Activated effector memory CD4-positive, alpha-beta T cell treated with anti-CD3 and anti-CD28 coated beads, Interleukin-2, amount 50 U/mL, for 16 hours (primary cell): ENCODE results near the gene SUSD4.
"Not testable (repeated sequence)": the region's sequence is repeated elsewhere in the genome, so short reads cannot be mapped to it uniquely, and the experiment has no call there.

Source experiments
- DNase-seq: peaks from one replicate; pipeline ENCODE4 v3.0.0-alpha.2; 2020

SUSD4 gene

DNA sequence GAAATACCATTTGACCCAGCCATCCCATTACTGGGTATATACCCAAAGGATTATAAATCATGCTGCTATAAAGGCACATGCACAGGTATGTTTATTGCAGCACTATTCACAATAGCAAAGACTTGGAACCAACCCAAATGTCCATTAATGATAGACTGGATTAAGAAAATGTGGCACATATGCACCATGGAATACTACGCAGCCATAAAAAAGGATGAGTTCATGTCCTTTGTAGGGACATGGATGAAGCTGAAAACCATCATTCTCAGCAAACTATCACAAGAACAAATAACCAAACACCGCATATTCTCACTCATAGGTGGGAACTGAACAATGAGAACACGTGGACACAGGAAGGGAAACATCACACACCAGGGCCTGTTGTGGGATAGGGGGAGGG is 80.3 kb downstream of the SUSD4 start:
- not testable (repeated sequence) for DNase-seq

DNA sequence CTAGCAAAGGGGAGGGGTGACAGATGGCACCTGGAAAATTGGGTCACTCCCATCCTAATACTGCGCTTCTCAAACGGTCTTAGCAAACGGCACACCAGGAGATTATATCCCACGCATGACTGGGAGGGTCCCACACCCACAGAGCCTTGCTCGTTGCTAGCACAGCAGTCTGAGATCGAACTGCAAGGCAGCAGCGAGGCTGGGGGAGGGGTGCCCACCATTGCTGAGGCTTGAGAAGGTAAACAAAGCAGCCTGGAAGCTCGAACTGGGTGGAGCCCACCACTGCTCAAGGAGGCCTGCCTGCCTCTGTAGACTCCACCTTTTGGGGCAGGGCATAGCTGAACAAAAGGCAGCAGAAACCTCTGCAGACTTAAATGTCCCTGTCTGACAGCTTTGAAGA is 85.7 kb downstream of the SUSD4 start:
- not testable (repeated sequence) for DNase-seq

DNA sequence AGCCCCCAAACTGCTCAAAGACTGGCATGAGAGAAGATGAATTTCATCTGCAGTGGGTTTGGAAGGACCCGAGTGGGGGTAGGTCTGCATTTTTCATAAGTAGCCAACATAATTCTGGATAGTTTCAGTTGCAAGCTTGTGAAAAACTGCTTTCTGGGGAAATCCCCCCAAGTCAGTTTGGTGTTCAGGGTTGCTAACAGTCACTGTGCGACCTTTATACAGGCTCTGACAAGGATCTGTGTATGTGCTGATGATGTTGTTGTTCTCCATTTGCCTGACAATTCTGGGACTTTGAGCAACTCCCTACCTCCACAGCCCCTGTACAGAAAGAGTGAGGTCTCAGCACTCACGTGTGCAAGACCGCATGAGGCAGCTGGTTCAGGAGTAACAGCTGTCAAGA is 87.9 kb downstream of the SUSD4 start:
- no peak for DNase-seq

DNA sequence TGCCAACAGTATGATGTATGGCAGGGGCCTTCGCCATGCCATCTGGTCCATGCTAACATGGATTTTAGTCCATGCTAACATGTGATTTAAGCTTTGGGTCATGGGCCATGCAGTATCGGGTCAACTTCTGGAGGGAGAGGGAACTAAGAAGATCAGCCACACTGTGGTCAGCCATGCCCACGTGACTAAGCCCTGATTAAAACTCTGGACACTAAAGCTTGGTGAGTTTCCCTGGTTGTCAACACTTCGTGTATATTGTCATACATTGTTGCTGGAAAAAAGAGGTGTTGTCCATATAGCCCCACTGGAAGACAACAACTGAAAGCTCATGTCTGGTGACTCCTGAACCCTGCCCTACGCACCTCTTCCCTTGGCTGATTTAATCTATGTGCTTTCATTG is 90.5 kb downstream of the SUSD4 start:
- no peak for DNase-seq

DNA sequence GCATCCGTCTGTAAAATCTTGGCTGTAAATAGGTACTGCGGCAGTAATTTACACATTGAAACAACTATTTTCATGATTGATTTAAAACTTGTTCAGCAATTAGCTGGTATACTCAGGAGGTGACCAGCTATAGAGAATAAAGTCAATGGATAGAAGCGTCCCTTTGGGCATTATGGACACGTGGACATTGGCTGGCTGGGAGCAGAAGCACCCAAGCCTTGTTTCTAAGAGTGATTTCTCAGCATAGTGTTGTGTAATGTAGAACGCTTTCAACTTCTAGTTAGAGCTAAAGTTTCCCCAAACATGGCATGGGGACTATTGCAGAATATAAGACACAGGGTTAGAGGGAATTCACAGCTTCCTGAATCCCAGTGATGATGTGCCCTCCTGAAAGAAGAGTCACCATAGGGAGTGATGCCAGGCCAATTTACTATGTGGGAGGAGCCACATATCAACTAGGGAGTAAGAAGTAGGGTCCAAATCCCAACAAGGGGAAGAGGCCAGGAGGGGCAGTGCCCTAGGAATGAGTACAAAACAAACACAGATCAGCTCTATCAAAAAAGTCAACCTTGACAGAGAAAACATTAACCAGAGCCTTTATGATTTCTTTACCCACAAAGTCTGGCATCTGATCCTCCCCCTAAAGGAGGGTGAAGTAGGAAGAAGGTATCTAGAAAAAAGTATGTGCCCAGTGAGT is 92.7 kb downstream of the SUSD4 start:
- no peak for DNase-seq

DNA sequence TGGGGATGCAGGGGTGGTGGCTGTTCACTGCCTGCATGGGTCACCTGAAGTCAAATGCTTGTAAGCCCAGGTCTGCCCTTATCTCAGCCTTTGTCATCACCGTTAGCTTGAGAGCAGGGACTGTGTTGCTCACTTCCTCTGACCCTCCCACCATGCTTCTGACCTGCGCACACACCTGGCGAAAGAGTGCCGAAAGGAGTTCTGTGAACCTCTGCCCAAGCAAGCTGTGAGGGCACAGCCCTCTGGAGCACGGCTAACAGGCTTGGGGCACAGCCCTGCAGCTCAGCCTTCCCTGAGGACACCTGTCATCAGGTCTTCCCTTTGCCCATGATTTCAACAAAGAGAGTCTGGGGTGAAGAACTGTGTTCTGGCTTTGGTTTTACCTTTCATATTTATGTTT is 93.8 kb downstream of the SUSD4 start:
- DNase-seq, result no peak

DNA sequence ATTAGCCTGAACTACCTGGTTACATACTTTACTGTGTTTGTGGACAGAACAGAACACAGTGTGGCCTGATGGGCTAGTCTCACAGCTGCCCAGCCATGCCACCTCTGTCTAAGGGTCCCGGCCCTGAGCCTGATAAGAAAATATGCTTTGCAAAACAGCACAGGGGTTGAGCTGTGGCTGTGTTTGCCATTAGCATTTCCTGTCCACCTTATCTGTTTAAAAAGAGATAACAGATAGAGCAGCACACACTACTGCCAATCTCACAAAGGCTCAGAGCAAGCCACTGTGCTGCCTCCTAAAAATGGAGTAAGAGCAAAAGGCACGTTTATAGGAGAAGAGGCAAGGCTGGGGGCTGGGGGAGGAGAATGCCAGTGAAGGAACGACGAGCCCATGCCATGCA is 95.0 kb downstream of the SUSD4 start:
- DNase-seq, result no peak

DNA sequence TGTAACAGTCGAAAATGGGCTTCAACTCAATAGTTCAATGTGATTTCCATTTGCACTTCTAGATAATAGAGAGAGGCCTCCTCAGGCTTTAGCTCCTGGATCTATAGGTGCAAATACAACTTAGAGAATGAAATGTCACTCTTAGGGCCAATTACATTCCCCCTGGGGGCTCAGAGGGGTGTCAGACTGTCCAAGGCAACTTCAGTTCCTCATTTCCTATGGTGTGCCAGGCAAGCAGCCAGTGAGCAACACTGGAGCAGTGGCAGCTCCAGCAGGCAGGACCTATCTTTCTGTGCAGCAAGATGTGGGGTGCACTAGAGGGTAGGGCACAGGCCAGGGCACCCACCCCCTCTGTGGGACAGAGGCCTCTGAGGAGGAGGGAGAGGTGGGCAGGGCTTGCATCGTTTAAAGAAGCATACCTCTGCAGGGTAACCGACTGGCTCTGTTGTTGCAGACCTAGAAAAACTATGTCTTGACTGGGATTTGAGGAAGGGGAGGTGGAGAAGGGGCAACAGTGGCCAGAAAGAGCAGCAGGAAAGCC is 97.3 kb downstream of the SUSD4 start:
- no peak for DNase-seq

DNA sequence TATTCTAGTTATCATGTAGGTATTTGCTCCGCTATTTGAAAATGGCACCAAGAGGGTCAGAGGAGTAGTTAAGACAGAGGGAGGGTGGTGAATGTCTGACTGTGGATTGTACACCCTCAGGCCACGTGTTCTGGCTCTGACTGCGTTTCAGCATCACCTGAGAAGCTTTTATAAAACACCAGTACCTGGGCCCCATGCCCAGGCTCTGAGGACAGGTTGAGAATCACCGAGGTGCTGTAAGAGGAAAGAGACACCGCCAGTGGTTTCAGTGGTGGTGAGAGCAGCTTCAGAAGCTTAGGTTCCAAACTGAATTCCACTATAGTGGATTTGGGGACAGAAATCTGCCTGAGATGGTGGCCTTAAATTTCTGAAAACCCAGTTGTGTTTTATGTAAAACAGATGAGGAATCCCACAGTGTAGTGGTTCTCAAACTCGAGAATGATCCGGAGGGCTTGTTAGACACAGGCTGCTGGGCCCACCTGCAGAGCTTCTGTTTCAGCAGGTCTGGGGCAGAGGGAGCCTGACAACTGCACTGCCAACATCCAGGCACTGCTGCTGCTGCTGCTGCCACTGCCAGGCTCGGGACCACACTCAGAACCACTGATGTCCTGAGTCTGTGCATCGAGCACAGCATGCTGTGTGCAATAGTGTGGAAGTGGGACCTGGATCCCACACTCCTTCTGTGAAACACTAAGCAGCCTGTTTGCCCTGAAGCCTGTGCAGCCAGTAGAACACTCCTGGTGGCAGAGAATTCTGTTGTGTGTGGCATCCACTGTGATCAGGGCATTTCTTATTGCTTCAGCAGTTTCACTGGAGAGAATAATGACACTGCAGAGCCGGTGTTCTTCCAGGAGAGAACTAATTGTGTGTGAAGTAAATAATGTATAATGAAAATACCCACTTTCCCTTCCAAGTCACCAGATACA is 98.7 kb downstream of the SUSD4 start:
- no peak for DNase-seq

DNA sequence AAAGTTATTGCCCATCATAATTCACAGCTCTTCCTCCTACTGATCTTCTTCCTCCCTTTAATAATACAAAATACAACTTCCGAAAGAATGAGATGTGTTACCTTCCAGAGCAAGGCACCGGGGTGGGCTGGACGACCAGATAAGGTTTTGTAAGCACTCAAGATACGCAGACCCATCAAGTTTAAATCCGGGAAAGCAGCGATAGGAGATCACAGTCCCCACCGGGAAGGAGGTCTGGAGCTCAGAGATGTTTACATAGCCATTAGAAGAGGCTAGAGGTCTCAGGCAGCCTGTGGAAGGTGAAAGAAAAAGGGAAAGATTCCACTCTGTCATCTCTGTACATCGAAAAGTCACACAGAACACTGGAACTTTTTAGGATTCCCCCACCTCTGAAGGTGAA is 99.4 kb downstream of the SUSD4 start:
- no peak for DNase-seq

DNA sequence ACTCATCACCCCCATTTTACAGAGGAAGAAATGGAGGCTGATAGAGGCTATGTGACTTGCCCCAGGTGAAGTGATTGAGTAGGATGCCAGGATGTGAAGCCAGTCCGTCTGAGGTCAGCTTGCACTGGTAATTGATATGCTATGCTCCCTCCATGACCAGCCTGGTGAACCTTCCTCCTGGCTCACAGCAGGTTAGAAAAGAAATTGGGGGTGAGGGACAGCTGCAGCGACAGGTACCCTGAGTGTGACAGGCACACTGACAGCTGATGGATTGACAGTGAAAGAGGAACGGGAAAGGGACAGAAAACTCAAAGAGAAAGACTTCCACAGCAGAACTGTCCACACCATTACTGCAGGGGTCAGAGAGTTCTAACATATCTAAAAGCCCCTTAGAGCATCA is 102.1 kb downstream of the SUSD4 start:
- no peak for DNase-seq

DNA sequence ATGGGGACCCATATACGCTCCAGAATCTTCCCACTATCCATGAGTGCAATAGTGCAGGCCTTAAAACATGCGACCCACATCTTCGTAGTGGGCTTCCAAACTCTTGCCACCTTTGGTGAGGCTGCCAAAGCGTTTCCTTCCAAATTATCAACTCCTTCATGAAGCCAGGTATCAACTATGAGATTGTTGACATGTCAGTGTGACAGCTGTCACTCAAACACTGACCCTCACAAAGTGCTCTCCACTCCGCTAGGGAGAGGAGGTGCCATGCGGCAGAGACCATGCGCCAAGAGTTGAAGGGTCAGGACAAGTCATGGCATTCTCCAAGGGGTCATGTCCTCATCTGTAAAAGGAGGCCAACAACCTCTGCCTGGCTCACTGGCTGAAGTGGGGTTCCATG is 103.3 kb downstream of the SUSD4 start:
- DNase-seq, result no peak

DNA sequence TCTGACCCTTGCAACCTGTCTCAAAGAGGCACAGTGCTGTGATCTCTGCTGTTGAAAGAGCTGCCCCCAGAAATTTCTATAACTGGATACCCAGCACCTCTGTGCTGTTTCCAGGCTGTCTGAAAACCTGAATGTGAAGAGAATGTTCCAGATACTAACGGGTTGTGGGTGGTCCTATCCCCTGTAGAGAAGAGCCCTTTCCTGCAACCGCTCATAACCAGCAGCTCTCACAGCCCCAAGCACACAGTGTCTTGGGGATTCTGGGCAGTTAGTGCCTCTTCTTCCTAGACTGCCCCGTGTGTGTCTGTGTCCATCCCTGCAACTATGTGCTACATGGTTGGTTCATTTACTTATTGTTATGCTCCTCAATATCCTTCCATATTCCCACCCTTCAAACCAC is 104.5 kb downstream of the SUSD4 start:
- DNase-seq, result no peak

DNA sequence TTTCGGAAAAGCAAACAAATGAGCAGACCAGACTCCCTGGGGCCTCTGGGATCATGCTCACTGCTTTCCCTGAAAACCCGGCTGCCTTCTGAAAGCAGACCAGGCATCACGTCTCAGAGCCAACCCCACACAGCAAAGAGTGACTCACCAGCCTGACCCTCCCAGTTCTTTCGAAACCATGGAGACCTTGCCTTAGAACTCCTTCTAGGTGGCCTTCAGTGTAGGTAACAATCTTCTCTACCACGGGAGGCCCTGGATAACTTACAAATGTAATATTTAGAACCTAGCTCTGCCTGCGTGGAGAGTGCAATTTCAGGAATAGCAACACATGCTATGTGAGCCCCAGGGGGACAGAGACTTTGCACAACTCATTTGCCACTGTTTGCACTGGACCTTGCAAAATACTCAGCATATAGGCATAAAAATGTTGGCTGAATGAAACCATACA is 105.2 kb downstream of the SUSD4 start:
- DNase-seq, result no peak

DNA sequence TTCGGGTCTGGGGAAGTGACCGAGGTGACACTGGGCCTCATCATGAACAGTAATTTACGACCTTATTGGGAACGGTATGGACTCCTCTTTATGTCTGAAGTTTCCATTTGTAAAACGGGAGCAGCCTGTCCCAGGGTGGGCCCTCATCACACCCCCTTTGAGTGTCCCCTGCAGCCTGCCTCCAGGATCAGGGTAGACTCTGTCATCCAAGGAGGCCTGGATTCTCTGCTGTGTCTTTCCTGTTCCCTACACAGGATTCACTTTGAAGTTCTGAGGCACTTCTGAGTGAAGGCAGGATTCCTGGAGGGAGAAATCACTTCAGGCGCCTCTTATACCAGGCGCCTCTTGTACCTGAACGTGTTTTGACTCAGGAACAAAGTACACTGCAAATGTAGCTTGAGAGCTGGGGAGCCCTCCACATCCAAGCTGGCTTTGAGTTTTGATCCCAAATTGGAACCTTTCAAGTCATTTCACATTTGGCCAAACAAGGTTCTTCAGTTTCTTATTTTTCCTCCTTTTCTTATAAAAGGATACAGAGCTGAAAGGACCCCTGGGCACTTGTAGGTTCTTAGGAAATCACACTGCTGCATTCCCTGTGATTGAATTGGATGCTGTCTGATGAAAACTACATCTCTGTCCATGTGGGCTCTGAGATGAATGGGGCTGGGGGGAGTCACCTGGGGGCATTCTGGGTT is 106.0 kb downstream of the SUSD4 start:
- DNase-seq, result no peak

DNA sequence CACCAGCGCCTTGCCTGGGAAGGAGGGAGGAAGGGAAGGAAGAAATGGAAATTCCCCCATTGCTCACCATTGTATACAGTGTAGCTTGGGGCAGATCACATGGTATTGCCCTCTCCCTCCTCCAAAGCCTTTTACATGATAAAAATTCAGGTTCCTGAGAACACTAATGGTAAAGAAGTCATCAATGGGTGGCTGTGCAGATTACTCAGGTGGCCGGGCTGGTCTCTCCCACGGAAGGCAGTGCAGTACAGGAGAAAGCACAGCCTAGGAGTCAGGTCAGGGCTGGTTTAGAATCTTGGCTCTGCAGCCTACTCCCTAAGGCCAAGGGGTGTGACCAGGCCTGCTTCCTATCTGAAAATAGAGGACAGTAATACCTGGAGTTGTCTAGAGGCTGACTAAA is 107.9 kb downstream of the SUSD4 start:
- no peak for DNase-seq

DNA sequence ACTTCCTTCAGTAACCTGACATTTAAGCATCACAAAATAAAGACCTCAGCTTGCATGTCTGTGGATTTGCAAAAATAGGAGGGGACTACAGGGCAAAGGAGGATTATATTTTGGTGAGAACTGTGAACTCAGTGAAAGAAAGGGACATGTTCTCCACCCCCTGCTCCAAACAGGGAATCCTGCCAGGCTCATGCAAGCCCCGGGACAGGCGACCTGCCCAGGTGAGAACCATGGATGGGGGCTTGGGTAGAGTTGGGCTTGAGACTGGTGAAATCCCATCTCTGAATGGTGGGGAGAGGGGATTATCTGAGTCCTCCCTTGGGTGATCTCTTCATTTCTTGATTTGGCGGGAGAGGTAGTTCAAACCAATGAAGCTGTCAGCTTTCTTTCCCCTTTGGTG is 110.1 kb downstream of the SUSD4 start:
- no peak for DNase-seq

DNA sequence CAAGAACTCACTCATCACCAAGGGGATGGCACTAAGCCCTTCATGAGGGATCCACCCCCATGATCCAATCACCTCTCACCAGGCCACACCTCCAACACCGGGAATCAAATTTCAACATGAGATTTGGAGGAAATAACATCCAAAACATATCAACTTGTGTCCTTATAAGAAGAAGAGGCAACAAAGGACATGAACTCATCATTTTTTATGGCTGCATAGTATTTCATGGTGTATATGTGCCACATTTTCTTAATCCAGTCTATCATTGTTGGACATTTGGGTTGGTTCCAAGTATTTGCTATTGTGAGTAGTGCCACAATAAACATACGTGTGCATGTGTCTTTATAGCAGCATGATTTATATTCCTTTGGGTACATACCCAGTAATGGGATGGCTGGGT is 112.6 kb downstream of the SUSD4 start:
- not testable (repeated sequence) for DNase-seq

DNA sequence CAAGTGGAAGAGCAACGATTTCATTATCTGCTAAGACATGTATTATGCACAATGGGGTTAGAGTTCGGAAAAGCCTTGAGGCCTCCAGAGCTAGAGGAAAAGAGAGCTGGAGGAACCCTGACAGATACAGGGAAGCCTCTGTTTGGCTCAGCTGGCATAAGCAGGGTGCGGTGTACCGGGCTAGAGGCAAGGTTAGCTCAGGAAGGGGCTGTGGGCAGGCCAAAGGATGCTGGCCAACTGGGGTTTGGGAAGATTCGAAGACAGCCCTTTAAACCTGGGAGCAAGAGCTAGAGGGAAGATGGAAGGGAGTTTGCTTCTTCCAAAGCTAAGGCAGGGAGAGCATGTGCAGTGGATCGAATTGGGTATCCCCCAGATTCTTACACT is 113.4 kb downstream of the SUSD4 start:
- no peak for DNase-seq

DNA sequence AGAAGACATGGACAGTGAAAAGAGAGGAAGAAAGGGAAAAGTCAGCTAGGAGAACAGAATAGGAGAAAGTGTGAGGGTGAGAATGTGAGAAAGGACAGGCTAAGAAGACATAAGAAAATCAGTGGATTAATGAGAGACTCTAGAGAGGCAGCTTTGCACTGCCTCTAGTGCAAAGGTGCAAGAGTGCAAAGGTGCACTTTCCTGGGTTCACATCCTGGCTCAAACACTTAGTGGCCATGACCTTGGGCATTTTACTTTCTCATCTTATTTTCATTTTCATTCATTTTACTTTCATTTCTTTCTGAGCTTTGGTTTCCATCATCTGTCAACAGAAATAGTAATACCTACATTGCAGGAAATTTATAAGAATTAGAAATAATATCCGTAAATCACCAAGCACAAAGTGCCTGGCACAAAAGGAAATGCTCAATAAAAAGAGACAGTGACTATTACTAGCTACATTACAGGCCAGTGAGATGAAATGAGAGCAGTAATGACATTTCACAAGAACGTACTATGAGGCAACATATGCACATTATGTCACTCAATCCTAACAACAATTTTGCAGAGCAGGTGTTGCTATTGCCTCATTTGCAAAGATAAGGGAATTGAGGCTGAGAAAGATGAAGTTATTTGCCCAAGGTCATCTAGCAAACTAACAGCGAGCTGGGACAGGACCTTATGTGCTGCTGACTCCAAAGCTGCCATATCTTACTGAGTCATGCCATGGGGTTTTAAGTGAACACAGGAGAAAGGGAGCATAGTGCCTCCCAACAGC is 113.9 kb downstream of the SUSD4 start:
- no peak for DNase-seq

DNA sequence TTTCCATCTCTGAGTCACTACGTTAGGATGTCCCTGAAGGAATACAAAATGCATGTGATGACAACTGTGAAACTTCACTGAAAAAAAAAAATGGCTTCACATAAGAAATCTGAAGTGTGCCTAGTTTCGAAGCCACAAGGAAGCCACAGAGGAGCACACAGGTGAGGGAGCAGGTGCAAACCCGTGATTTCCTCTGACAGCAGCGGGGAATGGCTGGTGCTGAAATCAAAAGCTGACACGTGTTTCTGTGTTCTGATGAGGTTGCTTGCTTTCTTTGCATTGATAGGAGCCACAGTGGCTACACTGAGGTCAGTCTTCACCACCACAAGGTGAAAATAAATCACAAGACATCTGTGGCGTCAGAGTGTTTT is 115.2 kb downstream of the SUSD4 start:
- DNase-seq, result peak; percentile 73

DNA sequence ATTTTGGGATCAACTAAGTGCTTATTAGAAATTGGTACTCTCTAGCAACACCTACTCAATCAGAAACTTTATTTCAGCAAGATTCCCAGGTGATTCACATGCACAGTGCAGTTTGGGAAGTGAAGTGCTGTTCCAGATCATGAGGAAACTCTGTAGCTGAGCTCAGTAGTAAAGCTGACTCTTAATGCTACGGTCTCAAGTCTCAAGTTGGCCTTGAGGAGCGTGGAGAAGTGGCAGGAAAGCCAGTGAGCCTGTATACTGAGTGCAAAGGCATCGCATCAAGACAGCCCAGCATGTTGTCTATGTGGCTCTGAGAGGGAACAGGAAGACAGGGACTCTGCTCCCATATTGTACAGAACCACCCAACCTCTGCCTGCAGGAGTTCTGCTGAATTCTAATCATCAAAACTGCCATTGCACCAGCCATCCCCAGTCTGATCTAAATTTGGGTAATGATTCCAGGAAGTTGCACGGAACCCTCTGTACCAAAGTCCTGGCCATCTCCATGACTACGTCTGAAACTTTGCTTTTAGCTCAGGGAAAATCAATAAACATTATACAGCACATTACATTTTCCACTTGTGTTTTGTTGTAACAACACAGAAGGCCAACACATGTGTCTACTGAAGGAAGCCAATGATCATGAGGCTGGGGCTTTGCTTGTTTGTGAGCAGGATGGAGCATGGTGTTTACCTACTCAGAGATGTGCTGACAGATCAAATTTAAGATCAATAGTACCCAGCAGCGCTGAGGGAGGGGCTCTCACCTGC is 115.8 kb downstream of the SUSD4 start:
- DNase-seq, result peak; percentile 69
